Neuronal stem cell (in vitro differentiated cells): Measurements from ENCODE around the gene GSTM4.
"Not testable (repeated sequence)": the region's sequence is repeated elsewhere in the genome, so short reads cannot be mapped to it uniquely, and the experiment has no call there.

Experiments used
- DNase-seq: peaks from one replicate; pipeline ENCODE4 v3.0.0-alpha.2; 2013; ENCODE audit warnings: low spot score
- H2AFZ ChIP-seq: one replicate; pipeline ENCODE4 v1.6.1; 2013; ENCODE audit warnings: mild to moderate bottlenecking, low read length, inconsistent platforms
- H2AK5ac ChIP-seq: 2 replicates; pipeline ENCODE4 v1.6.1; 2013; ENCODE audit warnings: low read depth, mild to moderate bottlenecking, inconsistent platforms, low read length, moderate library complexity, mixed read lengths
- H2BK120ac ChIP-seq: 2 replicates; pipeline ENCODE4 v1.6.1; 2013; ENCODE audit warnings: low read depth, mild to moderate bottlenecking, inconsistent platforms, low read length, moderate library complexity, mixed read lengths
- H2BK12ac ChIP-seq: one replicate; pipeline ENCODE4 v1.6.1; 2013; ENCODE audit warnings: low read length, inconsistent platforms
- H2BK15ac ChIP-seq: 2 replicates; pipeline ENCODE4 v1.6.1; 2013; ENCODE audit warnings: mild to moderate bottlenecking, low read length, inconsistent platforms, mixed read lengths
- H2BK5ac ChIP-seq: one replicate; pipeline ENCODE4 v1.6.1; 2013; ENCODE audit warnings: inconsistent platforms, mild to moderate bottlenecking, low read length, moderate library complexity
- H3K14ac ChIP-seq: one replicate; pipeline ENCODE4 v1.6.1; 2013; ENCODE audit warnings: low read length, inconsistent platforms
- H3K18ac ChIP-seq: 2 replicates; pipeline ENCODE4 v1.6.1; 2013; ENCODE audit warnings: low read length, inconsistent platforms
- H3K23ac ChIP-seq: 2 replicates; pipeline ENCODE4 v1.6.1; 2013; ENCODE audit warnings: low read depth, mild to moderate bottlenecking, mixed read lengths, low read length, inconsistent platforms; ENCODE audit not compliant: poor library complexity
- H3K27ac ChIP-seq: replicated peaks from 3 replicates; pipeline ENCODE4 v1.5.1; 2013; ENCODE audit warnings: low read length, inconsistent platforms
- H3K27me3 ChIP-seq, 3 experiments: 2 replicates each; pipeline ENCODE4 v1.6.1; 2013; ENCODE audit warnings: low read length in 3 of 3, mild to moderate bottlenecking in 2 of 3, inconsistent platforms in 1 of 3, low read depth in 1 of 3, mixed read lengths in 1 of 3, moderate library complexity in 1 of 3; ENCODE audit not compliant: control insufficient read depth in 3 of 3, insufficient read depth in 3 of 3
- H3K36me3 ChIP-seq, 2 donors: replicated peaks in 1 of 2; 2 replicates each; pipeline ENCODE4 v1.6.1; 2013; ENCODE audit warnings: low read length in 2 of 2; ENCODE audit not compliant: control insufficient read depth in 2 of 2, insufficient read depth in 2 of 2
- H3K4ac ChIP-seq: 2 replicates; pipeline ENCODE4 v1.6.1; 2013; ENCODE audit warnings: inconsistent platforms, mild to moderate bottlenecking, low read length, moderate library complexity
- H3K4me1 ChIP-seq, 2 donors: 1 replicate in 1 of 2; 2 replicates in 1 of 2; pipeline ENCODE4 v1.6.1; 2013; ENCODE audit warnings: low read length in 2 of 2, low read depth in 1 of 2; ENCODE audit not compliant: control insufficient read depth in 2 of 2, insufficient read depth in 1 of 2
- H3K4me2 ChIP-seq: one replicate; pipeline ENCODE4 v1.6.1; 2013; ENCODE audit warnings: mild to moderate bottlenecking, low read length, inconsistent platforms; ENCODE audit not compliant: insufficient read depth, poor library complexity, severe bottlenecking
- H3K4me3 ChIP-seq, 2 donors: 2 replicates each; pipeline ENCODE4 v1.5.1; 2013; ENCODE audit warnings: low read length in 2 of 2, mild to moderate bottlenecking in 2 of 2, inconsistent platforms in 1 of 2, moderate library complexity in 1 of 2
- H3K79me1 ChIP-seq: one replicate; pipeline ENCODE4 v1.6.1; 2013; ENCODE audit warnings: low read depth, mild to moderate bottlenecking, inconsistent platforms, low read length, moderate library complexity
- H3K9ac ChIP-seq: one replicate; pipeline ENCODE4 v1.6.1; 2013; ENCODE audit warnings: mild to moderate bottlenecking, low read depth, low read length, inconsistent platforms; ENCODE audit not compliant: poor library complexity
- H3K9me3 ChIP-seq, 2 donors: replicated peaks in 1 of 2; 2 replicates each; pipeline versions ENCODE3 to v1.6.1; 2013; ENCODE audit warnings: low read length in 2 of 2, mild to moderate bottlenecking in 2 of 2, inconsistent platforms in 1 of 2, low read depth in 1 of 2, mixed read lengths in 1 of 2, moderate library complexity in 1 of 2; ENCODE audit not compliant: control insufficient read depth in 2 of 2, insufficient read depth in 1 of 2
- H4K8ac ChIP-seq: one replicate; pipeline ENCODE4 v1.6.1; 2013; ENCODE audit warnings: low read depth, mild to moderate bottlenecking, inconsistent platforms, low read length, moderate library complexity
- H4K91ac ChIP-seq: one replicate; pipeline ENCODE4 v1.6.1; 2013; ENCODE audit warnings: low read length, low read depth, mild to moderate bottlenecking, inconsistent platforms; ENCODE audit not compliant: poor library complexity
- WGBS, 2 donors: extraction: QIAGEN DNeasy Blood & Tissue Kit; methylation state at CpG; one replicate each; pipeline ENCODE4 v1.1.7; 2013; ENCODE audit warnings: missing lambda C conversion rate in 2 of 2, mixed read lengths in 1 of 2; ENCODE audit not compliant: insufficient read length in 2 of 2, insufficient replicate concordance in 1 of 2; ENCODE audit errors: extremely low coverage in 2 of 2; 5-methylcytosine and 5-hydroxymethylcytosine counted together

The GSTM4 gene

GRCh38 chr1:109676683-109677381 is 20.9 kb downstream of the GSTM4 start:
- not testable (repeated sequence) for H3K36me3 ChIP-seq, H4K91ac ChIP-seq, H3K4me1 ChIP-seq, H3K27me3 ChIP-seq, H3K4me2 ChIP-seq, H3K23ac ChIP-seq, H3K14ac ChIP-seq, H2AFZ ChIP-seq, H3K9me3 ChIP-seq, H3K18ac ChIP-seq, H3K27ac ChIP-seq, H2BK5ac ChIP-seq, H4K8ac ChIP-seq, H2BK15ac ChIP-seq, H2BK12ac ChIP-seq, H3K9ac ChIP-seq, H2AK5ac ChIP-seq, DNase-seq, H3K4ac ChIP-seq, H2BK120ac ChIP-seq, H3K4me3 ChIP-seq, H3K79me1 ChIP-seq
- no CpG with 5 or more reads among the region's 3 CpGs for WGBS, 2 donors

GRCh38 chr1:109677459-109677858 is 21.6 kb downstream of the GSTM4 start:
- H3K4me3 ChIP-seq = no peak overlapping the region
- no peak overlapping the region for H3K18ac ChIP-seq
- no peaks in the 10 kb centered on the region for H3K36me3 ChIP-seq
- H3K4ac ChIP-seq = no peak overlapping the region
- H3K4me2 ChIP-seq = no peak overlapping the region
- H2BK12ac ChIP-seq = no peak overlapping the region
- no CpG with 5 or more reads among the region's 3 CpGs for WGBS, 2 donors
- H3K9me3 ChIP-seq = no peaks in the 10 kb centered on the region
- H2BK5ac ChIP-seq = no peak overlapping the region
- no peaks in the 10 kb centered on the region for H3K4me1 ChIP-seq
- no peak overlapping the region for H4K91ac ChIP-seq
- no peak overlapping the region for H2AFZ ChIP-seq
- no peak overlapping the region for H3K14ac ChIP-seq
- DNase-seq = no peak
- H2AK5ac ChIP-seq = no peak overlapping the region
- no peak overlapping the region for H3K27ac ChIP-seq
- no peaks in the 10 kb centered on the region for H3K27me3 ChIP-seq
- H4K8ac ChIP-seq = no peak overlapping the region
- H3K79me1 ChIP-seq = no peaks in the 10 kb centered on the region
- H3K23ac ChIP-seq = no peak overlapping the region
- H2BK15ac ChIP-seq = no peak overlapping the region
- H2BK120ac ChIP-seq = no peak overlapping the region
- no peak overlapping the region for H3K9ac ChIP-seq

GRCh38 chr1:109678637-109679036 is 22.7 kb downstream of the GSTM4 start:
- not testable (repeated sequence) for H3K4me3 ChIP-seq, H3K18ac ChIP-seq, H3K79me1 ChIP-seq, H3K4ac ChIP-seq, H3K36me3 ChIP-seq, H2AFZ ChIP-seq, H2BK15ac ChIP-seq, H3K9ac ChIP-seq, H2AK5ac ChIP-seq, H4K8ac ChIP-seq, H2BK120ac ChIP-seq, H3K14ac ChIP-seq, H2BK12ac ChIP-seq, H3K27me3 ChIP-seq, H4K91ac ChIP-seq, H3K27ac ChIP-seq, H3K9me3 ChIP-seq, H2BK5ac ChIP-seq, DNase-seq, H3K4me1 ChIP-seq, H3K4me2 ChIP-seq, H3K23ac ChIP-seq
- WGBS, 2 donors = no CpG with 5 or more reads among the region's 2 CpGs

GRCh38 chr1:109684777-109685176 is 28.9 kb downstream of the GSTM4 start:
- not testable (repeated sequence) for H3K4me1 ChIP-seq, H3K18ac ChIP-seq, H2BK5ac ChIP-seq, H3K4me2 ChIP-seq, H3K4me3 ChIP-seq, H3K27ac ChIP-seq, H3K9ac ChIP-seq, H3K9me3 ChIP-seq, H4K91ac ChIP-seq, H3K14ac ChIP-seq, DNase-seq, H3K23ac ChIP-seq, H4K8ac ChIP-seq, H2BK12ac ChIP-seq, H3K79me1 ChIP-seq, H2BK120ac ChIP-seq, H2AK5ac ChIP-seq, H2BK15ac ChIP-seq, H2AFZ ChIP-seq, H3K36me3 ChIP-seq, H3K27me3 ChIP-seq, H3K4ac ChIP-seq
- WGBS, 2 donors = no CpG with 5 or more reads among the region's 6 CpGs
